HCT116 (cell line): Measurements from ENCODE around the gene UBAC2. TPM values are rescaled to one million over a fixed set of nuclear protein-coding genes. Genes with fewer than 3 reads are reported as not detected.
"Not testable (repeated sequence)": the region's sequence is repeated elsewhere in the genome, so short reads cannot be mapped to it uniquely, and the experiment has no call there.

Source experiments
- ATAC-seq: fragments of 200-7000 bp; cut with Tn5 transposase; 2 replicates; pipeline ENCODE4 v1.9.1; 2020; ENCODE audit warnings: mild to moderate bottlenecking, moderate library complexity
- BruUV-seq: library from RNA; stranded (reverse); fragments of 400-500 nt; replicated peaks from 2 replicates; lab custom pipeline; 2021; lab: Mats Ljungman, UMichigan
- CTCF ChIA-PET: fragments of 300-600 bp; sonication (Branson Sonifier 250); formaldehyde crosslinking; loops from one replicate; lab custom pipeline; 2021; ENCODE audit warnings: antibody characterized with exemption; lab: Charles Lee
- POLR2A ChIA-PET: fragments of 300-600, 350-600 bp; sonication (Branson Sonifier 250); formaldehyde crosslinking; loops from one replicate; lab custom pipeline; 2021; ENCODE audit warnings: antibody characterized with exemption; lab: Charles Lee
- RAD21 ChIA-PET, 2 experiments: fragments of 300-600 bp; sonication (Branson Sonifier 250); formaldehyde crosslinking; loops; one replicate each; lab custom pipeline; 2023; ENCODE audit warnings: low total read pairs in 2 of 2; ENCODE audit not compliant: uncharacterized antibody in 2 of 2, unreplicated experiment in 2 of 2, low non-redundant PET in 1 of 2; lab: Charles Lee
- DNase-seq: peaks from one replicate; pipeline ENCODE4 v3.0.0-alpha.2; 2010; ENCODE audit warnings: low read depth, low spot score
- H2AFZ ChIP-seq: fragments of 200-600 bp; shearing (Covaris generic), sonication (generic); 2 replicates; pipeline ENCODE4 v1.6.1; 2017; ENCODE audit warnings: low read depth, mixed run types, mixed read lengths, antibody characterized with exemption, low read length; ENCODE audit not compliant: poor library complexity, severe bottlenecking
- H3K27ac ChIP-seq: 2 replicates; pipeline ENCODE4 v1.5.1; 2012; ENCODE audit warnings: low read depth, low read length
- H3K27me3 ChIP-seq: fragments of 200-600 bp; sonication (generic); 2 replicates; pipeline ENCODE4 v1.6.1; 2016; ENCODE audit warnings: mixed run types, low read length, mixed read lengths; ENCODE audit not compliant: insufficient read depth
- H3K36me3 ChIP-seq, 2 experiments: fragments of 200-500 bp in 1 of 2; fragments of 200-600 bp in 1 of 2; sonication (Bioruptor generic) in 1 of 2; sonication (generic) in 1 of 2; 2 replicates each; pipeline versions ENCODE4 v1.5.1 to v1.6.1; 2014 to 2016; ENCODE audit warnings: low read length in 2 of 2, inconsistent platforms in 1 of 2, mixed read lengths in 1 of 2, mixed run types in 1 of 2; ENCODE audit not compliant: insufficient read depth in 2 of 2, control insufficient read depth in 1 of 2
- H3K4me1 ChIP-seq, 2 experiments: fragments of 200-600 bp in 1 of 2; sonication (generic) in 1 of 2; 2 replicates each; pipeline versions ENCODE4 v1.5.1 to v1.6.1; 2012 to 2017; ENCODE audit warnings: low read length in 2 of 2, inconsistent platforms in 1 of 2, mild to moderate bottlenecking in 1 of 2, mixed read lengths in 1 of 2, mixed run types in 1 of 2, moderate library complexity in 1 of 2; ENCODE audit not compliant: insufficient read depth in 2 of 2, control insufficient read depth in 1 of 2
- H3K4me2 ChIP-seq: fragments of 200-600 bp; sonication (generic); 2 replicates; pipeline ENCODE4 v1.6.1; 2017; ENCODE audit warnings: mixed run types, low read length, mixed read lengths
- H3K4me3 ChIP-seq, 2 experiments: fragments of 200-600 bp in 1 of 2; sonication (generic) in 1 of 2; replicated peaks in 1 of 2; 2 replicates each; pipeline ENCODE4 v1.5.1; 2011 to 2016; ENCODE audit warnings: low read length in 2 of 2, control low read depth in 1 of 2, low read depth in 1 of 2, mild to moderate bottlenecking in 1 of 2, mixed read lengths in 1 of 2, mixed run types in 1 of 2
- H3K79me2 ChIP-seq: fragments of 200-600 bp; sonication (generic); 2 replicates; pipeline ENCODE4 v1.6.1; 2017; ENCODE audit warnings: mild to moderate bottlenecking, mixed run types, low read length, moderate library complexity, mixed read lengths; ENCODE audit not compliant: insufficient read depth
- H3K9ac ChIP-seq: fragments of 200-600 bp; sonication (generic); 2 replicates; pipeline ENCODE4 v1.6.1; 2016; ENCODE audit warnings: low read length, mixed read lengths
- H3K9me2 ChIP-seq: fragments of 200-600 bp; sonication (generic), shearing (Covaris generic); 2 replicates; pipeline ENCODE4 v1.6.1; 2017; ENCODE audit warnings: mixed run types, mild to moderate bottlenecking, moderate library complexity; ENCODE audit not compliant: insufficient read depth
- H3K9me3 ChIP-seq, 2 experiments: fragments of 200-500 bp in 1 of 2; fragments of 200-600 bp in 1 of 2; sonication (Bioruptor generic) in 1 of 2; sonication (generic) in 1 of 2; 2 replicates each; pipeline ENCODE4 v1.6.1; 2014 to 2017; ENCODE audit warnings: low read length in 2 of 2, mixed read lengths in 2 of 2, inconsistent platforms in 1 of 2, low read depth in 1 of 2, mild to moderate bottlenecking in 1 of 2, mixed run types in 1 of 2, moderate library complexity in 1 of 2; ENCODE audit not compliant: control insufficient read depth in 1 of 2, insufficient read depth in 1 of 2
- H4K20me1 ChIP-seq: fragments of 200-600 bp; sonication (generic), shearing (Covaris generic); 2 replicates; pipeline ENCODE4 v1.6.1; 2017; ENCODE audit warnings: mixed run types, mild to moderate bottlenecking, moderate library complexity; ENCODE audit not compliant: insufficient read depth
- CEBPB ChIP-seq: IDR thresholded peaks from 2 replicates; pipeline ENCODE4 v1.6.1; 2012; ENCODE audit warnings: low read depth
- POLR2AphosphoS5 ChIP-seq: IDR thresholded peaks from 2 replicates; pipeline ENCODE4 v1.6.1; 2011; ENCODE audit warnings: mild to moderate bottlenecking, low read depth, low read length, moderate library complexity
- intact Hi-C: fragments of 100-400 bp; cut with micrococcal nuclease; formaldehyde crosslinking; loops from 2 replicates; pipeline ENCODE4 v1.10.0; 2022
- total RNA-seq: library from RNA; stranded (reverse); gene quantifications from one replicate; pipeline ENCODE4 v1.2.1, GENCODE V29; 2021; ENCODE audit not compliant: unreplicated experiment

UBAC2 gene
- total RNA-seq, 1 experiment from 2014 or later: 67.4 TPM

DNA sequence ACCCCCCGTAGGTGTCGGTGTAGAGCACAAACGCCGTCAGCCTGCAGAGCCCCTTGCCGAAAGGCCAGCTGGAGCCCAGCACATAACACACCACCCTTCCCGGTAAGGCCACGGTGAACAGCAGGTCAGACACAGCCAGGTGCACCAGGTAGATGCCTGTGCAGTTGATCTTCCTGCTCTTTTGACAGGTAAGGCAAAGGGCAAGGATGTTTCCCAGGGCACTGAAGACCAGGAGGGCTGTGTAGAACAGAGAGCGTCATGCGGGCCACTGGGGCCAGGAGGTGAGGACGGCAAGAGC is 208.0 kb downstream of the UBAC2 start (continued):
- TF ChIP-seq POLR2AphosphoS5 (no peak), CEBPB (no peak)
- TF ChIP-seq, all 23 proteins: peak for 0

DNA sequence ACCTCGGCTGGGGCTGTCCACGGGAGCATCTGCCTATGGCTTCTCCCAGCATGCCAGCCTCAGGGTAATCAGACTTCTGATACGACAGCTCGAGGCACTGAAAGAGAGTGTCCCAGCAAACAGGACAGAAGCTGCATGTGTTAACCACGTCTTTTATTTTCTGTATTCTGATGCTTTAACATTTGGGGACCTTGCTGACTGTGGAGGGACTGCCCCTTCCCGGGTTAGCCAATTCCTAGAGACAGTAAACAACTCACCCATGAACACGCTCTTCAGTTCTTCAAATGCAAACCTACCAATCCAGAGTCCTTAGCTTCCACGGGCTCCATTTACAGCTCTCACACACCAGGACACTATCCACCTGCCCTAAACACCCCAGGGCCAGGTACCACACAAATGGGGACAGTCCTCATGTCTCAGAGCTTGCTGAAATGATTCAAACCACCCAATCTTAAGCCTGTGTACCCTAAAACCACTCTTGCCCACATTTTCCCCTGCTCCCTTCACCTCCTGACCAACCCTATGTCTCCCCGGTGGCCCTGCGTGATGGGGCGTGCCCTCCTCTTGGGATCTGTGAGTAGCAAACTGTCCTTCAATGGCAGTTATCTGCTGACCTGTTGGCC is 208.9 kb downstream of the UBAC2 start:
- H3K4me1 ChIP-seq, H3K4me2 ChIP-seq, BruUV-seq, H3K9ac ChIP-seq, RAD21 ChIA-PET, H3K4me3 ChIP-seq, H4K20me1 ChIP-seq, H2AFZ ChIP-seq, H3K27ac ChIP-seq, ATAC-seq, H3K79me2 ChIP-seq, POLR2A ChIA-PET, H3K36me3 ChIP-seq, CTCF ChIA-PET, DNase-seq, H3K9me3 ChIP-seq, intact Hi-C loops, H3K27me3 ChIP-seq, H3K9me2 ChIP-seq: not testable (repeated sequence)

DNA sequence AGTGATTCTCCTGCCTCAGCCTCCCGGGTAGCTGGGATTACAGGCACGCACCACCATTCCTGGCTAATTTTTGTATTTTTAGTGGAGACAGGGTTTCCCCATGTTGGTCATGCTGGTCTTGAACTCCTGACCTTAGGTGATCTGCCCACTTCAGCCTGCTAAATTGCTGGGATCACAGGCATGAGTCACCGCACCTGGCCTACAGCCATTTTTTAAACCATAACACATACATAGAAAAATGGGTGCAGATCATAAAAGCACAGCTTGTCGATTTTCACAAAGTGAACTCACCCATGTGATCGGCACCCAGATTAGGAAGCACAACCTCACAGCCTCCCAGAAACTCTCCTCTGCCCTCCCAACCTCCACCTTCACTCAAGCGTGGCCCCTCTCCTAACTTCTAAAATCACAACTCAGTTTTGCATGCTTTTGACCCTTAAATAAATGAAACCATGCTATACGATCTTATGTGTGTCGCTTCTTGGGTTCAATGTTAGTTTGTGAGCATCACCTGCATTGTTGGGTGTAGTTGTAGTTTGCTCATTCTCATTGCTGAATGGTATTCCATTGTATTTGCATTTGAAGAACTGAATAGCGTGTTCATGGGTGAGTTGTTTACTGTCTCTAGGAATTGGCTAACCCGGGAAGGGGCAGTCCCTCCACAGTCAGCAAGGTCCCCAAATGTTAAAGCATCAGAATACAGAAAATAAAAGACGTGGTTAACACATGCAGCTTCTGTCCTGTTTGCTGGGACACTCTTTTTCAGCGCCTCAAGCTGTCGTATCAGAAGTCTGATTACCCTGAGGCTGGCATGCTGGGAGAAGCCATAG is 210.2 kb downstream of the UBAC2 start:
- H3K9me2 ChIP-seq, ATAC-seq, POLR2A ChIA-PET: not testable (repeated sequence)

More for the DNA sequence above, 210.2 kb downstream of the UBAC2 start:
- H3K79me2 ChIP-seq, BruUV-seq, H3K4me3 ChIP-seq, intact Hi-C loops, H2AFZ ChIP-seq, H3K27ac ChIP-seq, H3K4me1 ChIP-seq, H4K20me1 ChIP-seq, CTCF ChIA-PET, H3K27me3 ChIP-seq, H3K9me3 ChIP-seq, RAD21 ChIA-PET, H3K36me3 ChIP-seq, DNase-seq, H3K4me2 ChIP-seq, H3K9ac ChIP-seq: not testable (repeated sequence)
